Spinal cord (tissue), 10 donors: ENCODE data around the gene EPHB2. TPM values are rescaled to one million over a fixed set of nuclear protein-coding genes. Genes with fewer than 3 reads are reported as not detected.
"Not testable (repeated sequence)": the region's sequence is repeated elsewhere in the genome, so short reads cannot be mapped to it uniquely, and the experiment has no call there.

Experiments used
- DNase-seq, 6 donors: peaks; one replicate each; pipeline versions ENCODE4 v3.0.0 to v3.0.0-alpha.2; 2013 to 2015; ENCODE audit warnings: low spot score in 6 of 6, low read depth in 4 of 6
- H3K27ac ChIP-seq: one replicate; pipeline ENCODE4 v1.5.1; 2013; ENCODE audit warnings: low read depth, low read length, control low read depth
- H3K27me3 ChIP-seq: one replicate; pipeline ENCODE4 v1.6.1; 2013; ENCODE audit warnings: low read length; ENCODE audit not compliant: control insufficient read depth, insufficient read depth
- H3K36me3 ChIP-seq: one replicate; pipeline ENCODE4 v1.6.1; 2013; ENCODE audit warnings: low read length; ENCODE audit not compliant: control insufficient read depth, insufficient read depth
- H3K4me1 ChIP-seq: one replicate; pipeline ENCODE4 v1.6.1; 2013; ENCODE audit warnings: low read length; ENCODE audit not compliant: control insufficient read depth, insufficient read depth
- H3K4me3 ChIP-seq: one replicate; pipeline ENCODE4 v1.5.1; 2013; ENCODE audit warnings: low read depth, low read length, control low read depth
- H3K9me3 ChIP-seq: one replicate; pipeline ENCODE4 v1.6.1; 2013; ENCODE audit warnings: low read length; ENCODE audit not compliant: control insufficient read depth, insufficient read depth
- WGBS: methylation state at CpG from one replicate; pipeline ENCODE4 v1.1.5; 2013; ENCODE audit warnings: missing lambda C conversion rate; ENCODE audit not compliant: insufficient coverage; 5-methylcytosine and 5-hydroxymethylcytosine counted together
- polyA plus RNA-seq, 2 donors: library from polyadenylated mRNA; unstranded; fragments of 120-200 nt; gene quantifications; one replicate each; pipeline ENCODE4 v1.2.1, GENCODE V29; 2013; ENCODE audit not compliant: insufficient read length in 2 of 2
- total RNA-seq, 2 donors: library from RNA; depleted of rRNA in 1 of 2; stranded (reverse); fragments of 120-200 nt in 1 of 2; fragments of >200 nt in 1 of 2; gene quantifications; one replicate each; pipeline versions ENCODE4 v1.2.3 to v1.2.4, GENCODE V29; 2013 to 2014
- donor health status: healthy.

EPHB2 gene
- total and polyA plus RNA-seq, 4 donors: 22.2 to 44.4 (median 33.3) TPM

DNA sequence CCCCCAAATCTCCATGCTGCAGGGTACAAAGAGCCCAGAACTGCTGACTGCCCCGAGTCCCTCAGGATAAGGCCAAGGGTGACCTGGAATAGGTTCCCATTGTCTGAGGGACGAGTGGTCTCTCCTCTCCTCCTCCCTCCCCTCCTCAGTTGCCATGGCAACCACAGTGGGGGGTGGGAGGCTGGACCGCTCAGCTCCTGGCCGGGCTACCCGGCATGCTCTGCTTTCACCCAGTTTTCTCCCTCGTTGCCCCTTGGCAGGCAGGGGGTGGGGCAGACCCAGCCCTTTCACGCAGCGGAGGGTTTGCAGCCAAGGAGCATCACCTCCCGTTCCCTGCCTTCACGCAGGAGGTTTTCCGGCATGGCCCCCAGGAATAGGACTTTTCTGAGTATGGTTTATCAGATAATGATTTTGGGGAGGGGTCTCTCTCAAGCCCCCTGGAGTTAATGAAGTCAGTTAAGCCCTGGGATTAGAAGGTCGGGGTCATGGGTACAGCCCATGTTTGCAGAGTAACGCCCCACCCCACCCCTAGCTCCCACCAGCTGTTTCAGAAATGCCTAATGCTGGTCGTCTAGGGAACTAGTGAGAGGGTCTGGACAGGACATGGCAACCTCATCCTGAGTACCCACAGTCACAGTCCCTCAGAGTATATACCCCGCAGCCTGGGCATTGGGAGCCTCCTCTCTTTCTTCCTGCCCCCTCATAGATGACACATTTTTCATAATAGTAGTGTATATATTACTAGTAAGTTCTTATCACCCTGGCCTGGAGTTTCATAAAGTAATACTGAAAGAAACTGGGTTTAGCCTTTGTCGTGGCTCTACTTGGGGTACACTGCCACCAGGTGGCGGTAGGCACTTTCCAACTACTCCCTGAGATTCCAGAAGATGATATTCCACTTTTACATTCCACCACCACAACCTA is 36.9 kb upstream of the EPHB2 start:
- H3K27ac ChIP-seq: no peak overlapping the region
- 3% methylated on average over 10 of the region's 17 CpGs for WGBS
- peak in 4 of 6 donors; percentile 53 to 94 (median 76) for DNase-seq

DNA sequence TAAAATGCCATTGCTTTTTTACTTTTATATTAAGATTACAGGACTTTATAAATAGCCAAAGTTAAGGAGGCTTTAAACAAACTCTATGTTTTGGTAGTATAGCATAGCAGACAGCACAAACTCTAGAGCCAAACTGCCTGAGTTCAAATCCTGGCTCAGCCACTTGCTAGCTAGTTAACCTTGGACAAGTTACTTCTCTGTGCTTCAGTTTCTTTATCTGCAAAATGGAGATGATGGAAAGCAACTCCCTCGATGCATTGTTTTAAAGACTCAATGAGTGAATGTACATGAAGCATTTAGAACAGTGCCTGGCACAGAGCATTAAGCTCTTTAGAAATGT is 36.3 kb upstream of the EPHB2 start:
- Histone ChIP-seq H3K4me1 (peaks cover 32% of the 10 kb centered on the region), H3K36me3 (no peaks in the 10 kb centered on the region), H3K9me3 (no peaks in the 10 kb centered on the region), H3K4me3 (no peak overlapping the region), H3K27me3 (peaks cover 2% of the 10 kb centered on the region), H3K27ac (no peak overlapping the region)
- 50% methylated on average over 1 of the region's 1 CpG for WGBS
- DNase-seq: no peak

More for the DNA sequence above, 36.9 kb upstream of the EPHB2 start:
- H3K27me3 ChIP-seq: peaks cover 2% of the 10 kb centered on the region
- H3K36me3 ChIP-seq: no peaks in the 10 kb centered on the region
- H3K9me3 ChIP-seq: no peaks in the 10 kb centered on the region
- H3K4me3 ChIP-seq: peak overlapping the region; percentile 7
- peaks cover 32% of the 10 kb centered on the region for H3K4me1 ChIP-seq

DNA sequence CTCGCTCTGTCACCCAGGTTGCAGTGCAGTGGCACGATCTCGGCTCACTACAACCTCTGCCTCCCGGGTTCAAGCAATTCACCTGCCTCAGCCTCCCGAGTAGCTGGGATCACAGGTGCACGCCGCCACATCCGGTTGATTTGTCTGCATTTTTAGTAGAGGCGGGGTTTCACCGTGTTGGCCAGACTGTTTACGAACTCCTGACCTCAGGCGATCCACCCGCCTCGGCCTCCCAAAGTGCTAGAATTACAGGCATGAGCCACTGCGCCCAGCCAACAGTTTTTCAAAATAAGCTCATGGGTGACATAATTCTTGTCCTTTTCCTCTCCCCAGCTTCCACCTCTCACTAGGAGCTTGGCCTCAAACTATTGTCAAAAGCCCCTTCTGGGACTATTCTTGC is 34.5 kb upstream of the EPHB2 start:
- H3K27ac ChIP-seq, DNase-seq, H3K9me3 ChIP-seq, H3K27me3 ChIP-seq, H3K36me3 ChIP-seq, H3K4me3 ChIP-seq: not testable (repeated sequence)
- 92% methylated on average over 15 of the region's 15 CpGs for WGBS
- peaks cover 47% of the 10 kb centered on the region for H3K4me1 ChIP-seq

DNA sequence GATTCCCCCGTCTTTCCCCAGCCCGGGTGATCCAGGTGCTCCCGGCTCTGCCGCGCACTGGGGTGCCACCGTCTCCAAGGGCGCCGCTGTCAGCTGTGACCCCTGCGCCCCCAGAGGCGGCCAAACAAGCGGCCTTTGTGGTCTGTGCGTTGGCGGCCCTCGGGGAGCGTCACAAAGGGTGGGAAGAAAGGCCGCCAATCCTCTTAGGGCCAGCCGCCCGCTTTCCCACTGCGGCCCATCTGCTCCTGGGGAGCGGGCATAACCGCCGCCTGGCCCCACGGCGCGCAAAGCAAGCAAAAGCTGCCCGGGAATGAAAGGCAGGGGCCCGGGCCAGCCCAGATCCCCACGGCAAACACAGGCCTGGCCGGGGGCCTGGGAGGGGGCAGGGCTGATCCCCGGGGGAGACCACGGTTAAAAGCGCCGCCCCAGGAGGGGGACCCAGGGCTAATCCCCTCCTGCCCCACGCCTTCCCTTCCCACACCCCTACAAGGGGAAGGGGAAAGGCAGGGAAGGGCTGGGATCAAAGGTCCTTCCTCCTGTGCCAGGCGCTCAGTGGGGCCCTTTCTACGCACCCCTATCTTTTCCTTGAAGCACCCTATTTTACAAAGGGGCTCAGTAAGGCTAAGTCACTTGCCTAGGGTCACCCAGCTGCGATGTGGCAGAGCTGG is 33.6 kb upstream of the EPHB2 start:
- 20% methylated on average over 30 of the region's 37 CpGs for WGBS
- peak in 2 of 6 donors; percentile 55 to 71 for DNase-seq
- no peaks in the 10 kb centered on the region for H3K27me3 ChIP-seq
- peak overlapping the region; percentile 15 for H3K27ac ChIP-seq
- no peaks in the 10 kb centered on the region for H3K9me3 ChIP-seq
- no peak overlapping the region for H3K4me3 ChIP-seq
- H3K36me3 ChIP-seq: no peaks in the 10 kb centered on the region
- peaks cover 47% of the 10 kb centered on the region for H3K4me1 ChIP-seq

DNA sequence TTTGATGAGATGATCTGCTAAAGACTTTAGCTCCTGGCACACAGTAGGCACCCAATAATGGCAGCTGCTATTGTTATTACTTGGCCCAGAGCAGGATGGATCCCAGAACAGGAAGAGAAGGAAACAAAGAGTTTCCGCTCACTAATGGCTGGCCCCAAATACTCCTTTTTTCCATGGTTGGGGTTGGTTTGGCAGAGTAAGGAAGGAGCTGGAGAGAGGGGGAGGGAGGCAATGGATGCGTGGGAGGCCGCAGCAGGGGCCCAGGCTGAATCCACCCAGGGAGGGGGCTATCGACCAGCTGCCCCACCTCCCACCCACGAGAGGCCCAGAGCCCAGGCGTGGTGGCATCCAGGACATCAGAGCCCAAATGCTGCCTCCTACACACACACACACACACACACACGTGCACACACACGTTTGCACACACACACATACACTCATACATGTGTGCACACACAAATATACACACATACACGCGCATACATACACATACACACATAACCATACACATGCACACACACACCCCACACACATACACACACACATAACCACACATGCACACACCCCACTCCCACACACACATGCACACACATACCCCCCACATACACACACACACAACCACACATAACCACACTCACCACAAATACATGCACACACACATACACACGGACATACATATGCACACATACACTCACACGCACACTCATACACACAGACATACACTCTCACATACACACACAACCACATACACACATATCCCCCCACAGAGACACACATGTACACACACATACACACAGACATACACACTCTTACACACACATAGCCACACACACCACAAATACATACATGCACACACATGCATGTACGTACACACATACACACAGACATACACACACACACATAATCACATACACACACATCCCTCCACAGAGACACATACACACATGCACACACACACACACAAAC is 32.4 kb upstream of the EPHB2 start:
- Histone ChIP-seq H3K4me3 (no peak overlapping the region), H3K4me1 (peaks cover 42% of the 10 kb centered on the region), H3K27me3 (no peaks in the 10 kb centered on the region), H3K36me3 (no peaks in the 10 kb centered on the region), H3K27ac (no peak overlapping the region), H3K9me3 (no peaks in the 10 kb centered on the region)
- no peak for DNase-seq
- WGBS: 86% methylated on average over 10 of the region's 13 CpGs

DNA sequence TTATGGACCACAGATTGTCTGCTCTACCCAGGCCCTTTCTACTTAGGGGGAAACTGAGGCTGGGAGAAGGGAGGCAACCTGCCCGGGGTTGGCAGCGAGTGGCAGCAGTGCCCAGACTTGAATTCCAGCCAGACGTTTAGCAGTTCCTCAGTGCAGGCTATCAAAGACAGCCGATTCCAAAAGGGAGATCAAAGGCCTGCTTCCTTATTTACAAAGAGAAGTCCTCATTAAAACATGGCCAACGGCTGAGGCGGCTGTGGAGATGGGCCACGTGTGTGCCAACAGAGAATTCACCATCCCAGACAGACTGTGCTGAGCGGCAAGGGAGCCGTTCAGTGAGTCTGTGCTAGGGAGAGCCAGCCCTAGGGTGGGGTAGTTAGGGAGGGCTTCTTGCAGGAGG is 29.9 kb upstream of the EPHB2 start:
- peak in 2 of 6 donors; percentile 43 to 64 for DNase-seq
- H3K4me3 ChIP-seq: no peak overlapping the region
- 30% methylated on average over 9 of the region's 9 CpGs for WGBS
- H3K27me3 ChIP-seq: no peaks in the 10 kb centered on the region
- H3K27ac ChIP-seq: no peak overlapping the region
- peaks cover 43% of the 10 kb centered on the region for H3K4me1 ChIP-seq
- H3K9me3 ChIP-seq: no peaks in the 10 kb centered on the region
- no peaks in the 10 kb centered on the region for H3K36me3 ChIP-seq

DNA sequence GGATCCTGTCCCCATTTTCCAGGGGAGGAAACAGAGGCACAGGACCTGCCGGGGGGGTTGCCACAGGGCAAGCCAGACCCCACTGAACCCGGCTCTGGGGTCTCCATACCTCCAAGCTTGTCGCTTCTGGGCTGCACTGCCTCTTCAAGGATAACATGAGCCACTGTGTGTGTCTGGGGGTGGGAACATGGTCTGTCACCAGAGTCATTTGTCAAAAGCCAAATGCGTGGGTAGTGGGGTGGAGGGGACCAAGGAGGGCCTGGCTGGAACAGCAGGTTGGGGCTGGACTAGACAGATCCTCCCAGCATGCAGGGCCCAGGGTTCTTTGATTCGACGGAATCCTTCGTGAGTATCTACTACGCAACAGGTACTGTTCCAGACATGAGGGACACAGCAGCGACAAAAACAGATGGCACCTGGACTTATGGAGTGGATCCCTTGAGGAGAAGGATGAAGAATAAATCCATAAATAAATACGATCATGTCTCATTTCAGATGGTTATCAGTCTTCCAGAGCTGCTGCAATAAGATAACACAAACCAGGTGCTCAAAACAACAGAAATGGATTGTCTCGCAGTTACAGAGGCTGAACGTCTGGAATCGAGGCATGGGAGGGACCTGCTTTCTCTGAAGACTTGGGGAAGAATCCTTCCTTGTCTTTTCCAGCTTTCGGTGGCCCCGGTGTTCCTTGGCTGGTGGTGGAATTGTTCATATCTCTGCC is 28.9 kb upstream of the EPHB2 start:
- no peak overlapping the region for H3K27ac ChIP-seq
- H3K4me1 ChIP-seq: peaks cover 41% of the 10 kb centered on the region
- H3K36me3 ChIP-seq: no peaks in the 10 kb centered on the region
- DNase-seq: no peak
- no peaks in the 10 kb centered on the region for H3K9me3 ChIP-seq
- WGBS: 78% methylated on average over 9 of the region's 15 CpGs
- no peak overlapping the region for H3K4me3 ChIP-seq
- H3K27me3 ChIP-seq: no peaks in the 10 kb centered on the region

DNA sequence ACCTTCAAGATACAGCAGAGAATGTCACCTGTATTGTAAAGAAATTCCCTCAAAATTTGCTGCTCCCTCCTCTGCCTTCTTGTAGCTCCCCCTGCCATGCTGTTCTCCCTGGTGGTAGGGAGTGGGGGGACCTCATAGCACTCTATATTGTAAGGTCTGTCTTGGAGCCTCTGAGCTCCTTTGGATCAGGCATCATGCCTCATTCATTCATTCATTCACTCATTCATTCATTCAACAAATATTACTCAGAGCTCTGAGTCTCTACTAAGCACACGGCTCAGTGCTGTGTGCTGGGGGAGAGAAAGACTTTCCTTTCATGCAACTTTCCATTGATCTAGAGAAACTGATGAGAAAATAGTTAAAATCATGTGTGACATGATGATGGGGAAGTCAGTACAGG is 27.1 kb upstream of the EPHB2 start:
- DNase-seq: no peak
- Histone ChIP-seq H3K4me1 (peaks cover 26% of the 10 kb centered on the region), H3K27ac (no peak overlapping the region), H3K9me3 (no peaks in the 10 kb centered on the region), H3K4me3 (no peak overlapping the region), H3K36me3 (no peaks in the 10 kb centered on the region), H3K27me3 (no peaks in the 10 kb centered on the region)
- WGBS: no CpG with 5 or more reads among the region's 1 CpG

DNA sequence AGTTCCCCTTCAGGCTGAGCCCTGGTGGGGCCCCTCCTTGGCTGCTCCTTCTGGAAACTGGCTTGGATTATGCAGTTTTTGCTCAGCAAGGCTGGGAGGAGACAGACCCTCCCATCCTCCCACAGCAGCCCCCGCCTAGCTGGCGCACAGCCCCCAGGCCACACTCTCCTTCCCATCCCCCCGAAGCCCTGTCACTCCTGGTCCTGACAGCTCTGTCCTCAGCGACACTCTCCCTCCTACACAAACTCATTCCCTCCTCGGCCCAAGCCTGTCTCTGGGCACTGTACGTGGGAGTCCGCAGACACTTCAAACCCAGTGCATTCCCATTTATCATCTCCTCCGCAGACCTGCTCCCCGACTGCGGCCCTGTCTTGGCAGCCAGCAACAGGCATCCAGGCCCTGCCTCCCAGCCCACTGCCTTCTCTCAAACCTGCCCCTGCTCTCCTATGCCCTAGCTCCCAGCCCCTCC is 25.0 kb upstream of the EPHB2 start:
- H3K27ac ChIP-seq: no peak overlapping the region
- H3K27me3 ChIP-seq: no peaks in the 10 kb centered on the region
- no peaks in the 10 kb centered on the region for H3K9me3 ChIP-seq
- peak in 2 of 6 donors; percentile 34 to 58 for DNase-seq
- 21% methylated on average over 10 of the region's 10 CpGs for WGBS
- peaks cover 25% of the 10 kb centered on the region for H3K4me1 ChIP-seq
- H3K36me3 ChIP-seq: no peaks in the 10 kb centered on the region
- H3K4me3 ChIP-seq: no peak overlapping the region
